ENCODE results near the gene NAALADL2. TPM values are rescaled to one million over a fixed set of nuclear protein-coding genes. Genes with fewer than 3 reads are reported as not detected.

Gene NAALADL2
- total RNA-seq, 5 donors from 2014 or later (not counting 1 experiment from before 2014, with no cell fraction given), result 0.13 to 1.4 (median 0.36) TPM; not detected in 1

- H3K27ac ChIP-seq (ENCODE audit: low read length), result no peak overlapping the region
- POLR2A ChIA-PET, result no interaction called here
- no peaks in the 10 kb centered on the region for H3K9me3 ChIP-seq
- no peak for ATAC-seq (replicated peaks in 1 of 4)
- no peaks in the 10 kb centered on the region for H3K27me3 Mint-ChIP-seq
- no peaks in the 10 kb centered on the region for H3K36me3 Mint-ChIP-seq
- peaks cover 2 to 5% (median 4%) of the 10 kb centered on the region in 3 donors for H3K9me3 Mint-ChIP-seq
- H3K4me3 ChIP-seq (ENCODE audit: control insufficient read depth in 1 of 2, extremely low read depth in 1 of 2, low read length in 1 of 2), result no peak overlapping the region
- H3K27ac Mint-ChIP-seq, result no peak overlapping the region
- H3K36me3 ChIP-seq (ENCODE audit: control insufficient read depth in 2 of 2, extremely low read depth in 1 of 2, insufficient read depth in 1 of 2, low read length in 1 of 2), result no peaks in the 10 kb centered on the region
- no peaks in the 10 kb centered on the region for H3K4me1 Mint-ChIP-seq
- no peak overlapping the region for H3K4me3 Mint-ChIP-seq
- DNase-seq, result no peak
- H3K27me3 ChIP-seq (replicated peaks in 1 of 2; ENCODE audit: control insufficient read depth in 2 of 2, extremely low read depth in 1 of 2, insufficient read depth in 2 of 2, low read length in 1 of 2), result no peaks in the 10 kb centered on the region
- no peaks in the 10 kb centered on the region for H3K4me1 ChIP-seq (ENCODE audit: control insufficient read depth in 1 of 2, extremely low read depth in 1 of 2, insufficient read depth in 2 of 2, low read length in 2 of 2)
- WGBS (ENCODE audit: insufficient coverage), result 60% methylated on average over 1 of the region's 5 CpGs
- CTCF ChIA-PET, result no interaction called here
These were observed 574.0 kb downstream of the NAALADL2 start for GRCh38 chr3:175433026-175433674.

GRCh38 chr3:175434561-175434960 is 575.4 kb downstream of the NAALADL2 start:
- H3K27me3 ChIP-seq (replicated peaks in 1 of 2; ENCODE audit: control insufficient read depth in 2 of 2, extremely low read depth in 1 of 2, insufficient read depth in 2 of 2, low read length in 1 of 2), result no peaks in the 10 kb centered on the region
- POLR2A ChIA-PET, result no interaction called here
- no peak for ATAC-seq (replicated peaks in 1 of 4)

GRCh38 chr3:175443682-175444081 is 584.5 kb downstream of the NAALADL2 start:
- H3K9me3 ChIP-seq, result no peaks in the 10 kb centered on the region
- no peak overlapping the region for H3K27ac ChIP-seq (ENCODE audit: low read length)
- POLR2A ChIA-PET, result no interaction called here
- WGBS (ENCODE audit: insufficient coverage), result 49% methylated on average over 2 of the region's 3 CpGs
- no peaks in the 10 kb centered on the region for H3K4me1 Mint-ChIP-seq
- H3K36me3 Mint-ChIP-seq, result no peaks in the 10 kb centered on the region
- no peaks in the 10 kb centered on the region for H3K27me3 Mint-ChIP-seq
- DNase-seq (no peak), ATAC-seq (replicated peaks in 1 of 4) (no peak)
- H3K9me3 Mint-ChIP-seq, result peaks cover 5 to 20% (median 18%) of the 10 kb centered on the region in 3 donors
- no peaks in the 10 kb centered on the region for H3K4me1 ChIP-seq (ENCODE audit: control insufficient read depth in 1 of 2, extremely low read depth in 1 of 2, insufficient read depth in 2 of 2, low read length in 2 of 2)
- H3K4me3 ChIP-seq (ENCODE audit: control insufficient read depth in 1 of 2, extremely low read depth in 1 of 2, low read length in 1 of 2), result no peak overlapping the region
- no peaks in the 10 kb centered on the region for H3K27me3 ChIP-seq (replicated peaks in 1 of 2; ENCODE audit: control insufficient read depth in 2 of 2, extremely low read depth in 1 of 2, insufficient read depth in 2 of 2, low read length in 1 of 2)
- CTCF ChIA-PET, result no interaction called here
- no peak overlapping the region for H3K4me3 Mint-ChIP-seq
- no peaks in the 10 kb centered on the region for H3K36me3 ChIP-seq (ENCODE audit: control insufficient read depth in 2 of 2, extremely low read depth in 1 of 2, insufficient read depth in 1 of 2, low read length in 1 of 2)
- no peak overlapping the region for H3K27ac Mint-ChIP-seq

More at GRCh38 chr3:175434561-175434960, 575.4 kb downstream of the NAALADL2 start:
- Mint-ChIP-seq H3K4me3 (no peak overlapping the region), H3K27ac (no peak overlapping the region), H3K9me3 (peaks cover 2 to 5% (median 3%) of the 10 kb centered on the region in 3 donors), H3K36me3 (no peaks in the 10 kb centered on the region), H3K27me3 (no peaks in the 10 kb centered on the region), H3K4me1 (no peaks in the 10 kb centered on the region)
- CTCF ChIA-PET, result no interaction called here
- no peaks in the 10 kb centered on the region for H3K4me1 ChIP-seq (ENCODE audit: control insufficient read depth in 1 of 2, extremely low read depth in 1 of 2, insufficient read depth in 2 of 2, low read length in 2 of 2)
- H3K36me3 ChIP-seq (ENCODE audit: control insufficient read depth in 2 of 2, extremely low read depth in 1 of 2, insufficient read depth in 1 of 2, low read length in 1 of 2), result no peaks in the 10 kb centered on the region
- no peak for DNase-seq
- no peaks in the 10 kb centered on the region for H3K9me3 ChIP-seq
- no peak overlapping the region for H3K4me3 ChIP-seq (ENCODE audit: control insufficient read depth in 1 of 2, extremely low read depth in 1 of 2, low read length in 1 of 2)
- H3K27ac ChIP-seq (ENCODE audit: low read length), result no peak overlapping the region

GRCh38 chr3:175445741-175446140 is 586.6 kb downstream of the NAALADL2 start:
- no peaks in the 10 kb centered on the region for H3K36me3 Mint-ChIP-seq
- POLR2A ChIA-PET, result no interaction called here
- DNase-seq (no peak), ATAC-seq (replicated peaks in 1 of 4) (no peak)
- H3K27ac ChIP-seq (ENCODE audit: low read length), result no peak overlapping the region
- H3K27ac Mint-ChIP-seq, result no peak overlapping the region
- CTCF ChIA-PET, result no interaction called here
- WGBS (ENCODE audit: insufficient coverage), result no CpG with 5 or more reads among the region's 3 CpGs
- peaks cover 4 to 10% (median 10%) of the 10 kb centered on the region in 3 donors for H3K9me3 Mint-ChIP-seq
- no peaks in the 10 kb centered on the region for H3K36me3 ChIP-seq (ENCODE audit: control insufficient read depth in 2 of 2, extremely low read depth in 1 of 2, insufficient read depth in 1 of 2, low read length in 1 of 2)
- no peaks in the 10 kb centered on the region for H3K27me3 ChIP-seq (replicated peaks in 1 of 2; ENCODE audit: control insufficient read depth in 2 of 2, extremely low read depth in 1 of 2, insufficient read depth in 2 of 2, low read length in 1 of 2)
- no peaks in the 10 kb centered on the region for H3K4me1 ChIP-seq (ENCODE audit: control insufficient read depth in 1 of 2, extremely low read depth in 1 of 2, insufficient read depth in 2 of 2, low read length in 2 of 2)
- H3K4me3 ChIP-seq (ENCODE audit: control insufficient read depth in 1 of 2, extremely low read depth in 1 of 2, low read length in 1 of 2), result no peak overlapping the region
- H3K4me3 Mint-ChIP-seq, result no peak overlapping the region
- H3K9me3 ChIP-seq, result no peaks in the 10 kb centered on the region
- no peaks in the 10 kb centered on the region for H3K27me3 Mint-ChIP-seq
- H3K4me1 Mint-ChIP-seq, result no peaks in the 10 kb centered on the region

- Histone ChIP-seq H3K36me3 (ENCODE audit: control insufficient read depth in 2 of 2, extremely low read depth in 1 of 2, insufficient read depth in 1 of 2, low read length in 1 of 2) (no peaks in the 10 kb centered on the region), H3K27ac (ENCODE audit: low read length) (no peak overlapping the region), H3K27me3 (replicated peaks in 1 of 2; ENCODE audit: control insufficient read depth in 2 of 2, extremely low read depth in 1 of 2, insufficient read depth in 2 of 2, low read length in 1 of 2) (no peaks in the 10 kb centered on the region), H3K9me3 (no peaks in the 10 kb centered on the region), H3K4me3 (ENCODE audit: control insufficient read depth in 1 of 2, extremely low read depth in 1 of 2, low read length in 1 of 2) (no peak overlapping the region), H3K4me1 (ENCODE audit: control insufficient read depth in 1 of 2, extremely low read depth in 1 of 2, insufficient read depth in 2 of 2, low read length in 2 of 2) (no peaks in the 10 kb centered on the region)
- no peak overlapping the region for H3K27ac Mint-ChIP-seq
- POLR2A ChIA-PET, result interaction anchor here in 1 of 2 donors (0.6 kb wide), 1 partner anchor 12 kb away, joined by 5 read pairs; no protein-coding TSS in a partner anchor
- DNase-seq (no peak), ATAC-seq (replicated peaks in 1 of 4) (no peak)
- no peaks in the 10 kb centered on the region for H3K27me3 Mint-ChIP-seq
- no peaks in the 10 kb centered on the region for H3K36me3 Mint-ChIP-seq
- no peak overlapping the region for H3K4me3 Mint-ChIP-seq
- H3K9me3 Mint-ChIP-seq, result peaks cover 8 to 13% (median 9%) of the 10 kb centered on the region in 3 donors
- CTCF ChIA-PET, result no interaction called here
- no CpG with 5 or more reads among the region's 6 CpGs for WGBS (ENCODE audit: insufficient coverage)
- H3K4me1 Mint-ChIP-seq, result no peaks in the 10 kb centered on the region
These were observed 588.4 kb downstream of the NAALADL2 start for GRCh38 chr3:175447521-175447920.

GRCh38 chr3:175453361-175453760 is 594.2 kb downstream of the NAALADL2 start:
- H3K4me1 Mint-ChIP-seq, result no peaks in the 10 kb centered on the region
- no peaks in the 10 kb centered on the region for H3K36me3 Mint-ChIP-seq
- DNase-seq, result no peak
- Histone ChIP-seq H3K4me1 (ENCODE audit: control insufficient read depth in 1 of 2, extremely low read depth in 1 of 2, insufficient read depth in 2 of 2, low read length in 2 of 2) (no peaks in the 10 kb centered on the region), H3K9me3 (no peaks in the 10 kb centered on the region), H3K4me3 (ENCODE audit: control insufficient read depth in 1 of 2, extremely low read depth in 1 of 2, low read length in 1 of 2) (no peak overlapping the region), H3K27ac (ENCODE audit: low read length) (no peak overlapping the region), H3K27me3 (replicated peaks in 1 of 2; ENCODE audit: control insufficient read depth in 2 of 2, extremely low read depth in 1 of 2, insufficient read depth in 2 of 2, low read length in 1 of 2) (no peaks in the 10 kb centered on the region), H3K36me3 (ENCODE audit: control insufficient read depth in 2 of 2, extremely low read depth in 1 of 2, insufficient read depth in 1 of 2, low read length in 1 of 2) (no peaks in the 10 kb centered on the region)
- H3K4me3 Mint-ChIP-seq, result no peak overlapping the region
- POLR2A ChIA-PET, result no interaction called here
- no CpG with 5 or more reads among the region's 3 CpGs for WGBS (ENCODE audit: insufficient coverage)
- H3K9me3 Mint-ChIP-seq, result peaks cover 6 to 17% (median 8%) of the 10 kb centered on the region in 3 donors
- H3K27me3 Mint-ChIP-seq, result no peaks in the 10 kb centered on the region
- no peak for ATAC-seq (replicated peaks in 1 of 4)
- CTCF ChIA-PET, result no interaction called here
- no peak overlapping the region for H3K27ac Mint-ChIP-seq

GRCh38 chr3:175456466-175456865 is 597.3 kb downstream of the NAALADL2 start:
- DNase-seq (no peak), ATAC-seq (replicated peaks in 1 of 4) (no peak)
- Mint-ChIP-seq H3K9me3 (peaks cover 9 to 26% (median 16%) of the 10 kb centered on the region in 3 donors), H3K27ac (no peak overlapping the region), H3K4me1 (no peaks in the 10 kb centered on the region), H3K4me3 (no peak overlapping the region), H3K36me3 (no peaks in the 10 kb centered on the region), H3K27me3 (no peaks in the 10 kb centered on the region)
- no CpG with 5 or more reads among the region's 2 CpGs for WGBS (ENCODE audit: insufficient coverage)
- ChIA-PET POLR2A (no interaction called here), CTCF (no interaction called here)
- Histone ChIP-seq H3K9me3 (no peaks in the 10 kb centered on the region), H3K4me3 (ENCODE audit: control insufficient read depth in 1 of 2, extremely low read depth in 1 of 2, low read length in 1 of 2) (no peak overlapping the region), H3K27me3 (replicated peaks in 1 of 2; ENCODE audit: control insufficient read depth in 2 of 2, extremely low read depth in 1 of 2, insufficient read depth in 2 of 2, low read length in 1 of 2) (no peaks in the 10 kb centered on the region), H3K36me3 (ENCODE audit: control insufficient read depth in 2 of 2, extremely low read depth in 1 of 2, insufficient read depth in 1 of 2, low read length in 1 of 2) (no peaks in the 10 kb centered on the region), H3K27ac (ENCODE audit: low read length) (no peak overlapping the region), H3K4me1 (ENCODE audit: control insufficient read depth in 1 of 2, extremely low read depth in 1 of 2, insufficient read depth in 2 of 2, low read length in 2 of 2) (no peaks in the 10 kb centered on the region)
